D341Med (cell line): Measurements from ENCODE around the gene FOLR2.
A peak's percentile ranks its signal among the peaks of the same experiment; 100 is the strongest.

Source experiments
- DNase-seq: peaks from one replicate; pipeline ENCODE4 v3.0.0; 2012; ENCODE audit warnings: low spot score

Gene FOLR2

GRCh38 chr11:72229925-72230763 is 13.6 kb downstream of the FOLR2 start:
- peak; percentile 13 for DNase-seq

DNA sequence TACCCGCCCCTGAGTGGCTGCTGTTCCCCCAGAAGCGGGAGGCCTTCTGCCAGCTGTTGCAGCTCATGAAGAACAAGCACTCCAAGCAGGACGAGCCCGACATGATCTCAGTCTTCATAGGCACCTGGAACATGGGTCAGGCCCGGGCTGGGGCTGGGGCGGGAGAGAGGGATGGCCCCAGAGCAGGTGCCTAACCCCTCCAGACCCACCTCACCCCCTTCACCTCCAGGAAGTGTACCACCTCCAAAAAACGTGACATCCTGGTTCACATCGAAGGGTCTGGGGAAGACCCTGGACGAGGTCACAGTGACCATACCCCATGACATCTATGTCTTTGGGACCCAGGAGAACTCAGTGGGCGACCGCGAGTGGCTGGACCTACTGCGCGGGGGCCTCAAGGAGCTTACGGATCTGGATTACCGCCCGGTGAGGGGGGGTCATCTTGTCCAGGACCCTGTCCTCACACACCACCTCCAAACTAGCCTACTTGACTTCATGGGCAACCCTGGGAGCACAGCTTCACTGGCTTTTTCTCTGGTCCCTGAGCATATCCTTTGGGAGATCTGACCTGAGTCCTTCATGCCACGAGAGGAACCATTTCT is 14.3 kb downstream of the FOLR2 start:
- DNase-seq = peak; percentile 9

GRCh38 chr11:72231396-72232259 is 15.0 kb downstream of the FOLR2 start:
- DNase-seq = peak; percentile 6

DNA sequence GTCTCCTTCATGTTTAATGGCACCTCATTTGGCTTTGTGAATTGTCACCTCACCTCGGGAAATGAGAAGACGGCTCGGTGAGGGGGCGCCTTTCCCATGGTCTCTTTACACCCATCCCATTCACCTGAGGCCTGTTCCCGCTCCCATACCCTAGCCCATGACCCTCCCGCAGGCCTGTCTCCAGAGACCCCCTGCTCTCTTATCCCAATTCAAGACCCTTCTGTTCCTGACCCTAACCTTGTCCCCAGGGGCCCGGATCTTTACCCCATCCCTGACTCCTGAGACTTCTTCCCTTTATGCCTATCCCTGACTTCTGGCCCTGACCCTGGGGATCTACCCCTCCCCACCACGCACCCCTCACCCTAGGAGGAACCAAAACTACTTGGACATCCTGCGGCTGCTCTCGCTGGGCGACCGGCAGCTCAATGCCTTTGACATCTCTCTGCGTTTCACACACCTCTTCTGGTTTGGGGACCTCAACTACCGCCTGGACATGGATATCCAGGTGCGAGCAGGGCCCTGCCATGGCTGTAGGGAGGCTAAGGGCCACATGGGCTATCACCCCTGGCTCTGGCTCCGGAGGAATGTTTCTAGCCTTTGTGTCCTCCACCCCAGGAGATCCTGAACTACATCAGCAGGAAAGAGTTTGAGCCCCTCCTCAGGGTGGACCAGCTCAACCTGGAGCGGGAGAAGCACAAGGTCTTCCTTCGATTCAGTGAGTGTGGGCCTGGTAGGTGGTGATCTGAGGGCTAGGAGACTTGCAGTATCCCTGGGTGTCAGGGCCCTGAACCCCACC is 15.9 kb downstream of the FOLR2 start:
- peak; percentile 3 for DNase-seq

GRCh38 chr11:72233056-72233772 is 16.6 kb downstream of the FOLR2 start:
- peak; percentile 7 for DNase-seq

- DNase-seq = peak; percentile 12
Measured at GRCh38 chr11:72233773-72234513, 17.3 kb downstream of the FOLR2 start.

DNA sequence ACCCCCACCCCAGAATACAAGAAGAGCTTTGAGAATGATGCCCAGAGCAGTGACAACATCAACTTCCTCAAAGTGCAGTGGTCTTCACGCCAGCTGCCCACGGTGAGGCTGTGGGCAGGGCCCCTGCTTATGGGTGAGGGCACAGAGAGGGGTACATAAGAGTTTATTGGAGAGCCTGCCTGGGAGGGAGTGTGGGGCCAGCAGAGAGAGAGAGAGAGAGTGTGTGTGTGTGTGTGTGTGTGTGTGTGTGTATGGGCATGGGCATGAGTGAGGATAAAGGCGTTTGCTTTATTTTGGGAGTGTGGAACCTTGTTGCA is 17.9 kb downstream of the FOLR2 start:
- DNase-seq = no peak

DNA sequence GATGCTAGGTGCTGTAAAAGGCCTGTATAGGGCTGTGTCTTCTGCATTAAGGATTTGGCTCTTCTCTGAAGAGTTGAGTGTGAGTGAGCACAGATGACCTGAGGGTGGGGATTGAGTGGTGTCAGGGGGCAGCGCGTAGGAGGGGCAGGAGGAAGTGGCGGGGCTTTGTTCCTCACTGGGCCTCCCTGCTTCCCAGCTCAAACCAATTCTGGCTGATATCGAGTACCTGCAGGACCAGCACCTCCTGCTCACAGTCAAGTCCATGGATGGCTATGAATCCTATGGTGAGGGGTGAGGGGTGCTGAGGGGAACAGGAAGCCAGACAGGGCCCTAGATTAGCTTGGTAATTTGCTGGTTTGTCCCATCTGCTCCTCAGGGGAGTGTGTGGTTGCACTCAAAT is 18.3 kb downstream of the FOLR2 start:
- no peak for DNase-seq

GRCh38 chr11:72235351-72236057 is 18.9 kb downstream of the FOLR2 start:
- no peak for DNase-seq

- no peak for DNase-seq
Measured at GRCh38 chr11:72236083-72236697, 19.6 kb downstream of the FOLR2 start.

- DNase-seq = no peak
Measured at GRCh38 chr11:72236774-72237111, 20.1 kb downstream of the FOLR2 start.

DNA sequence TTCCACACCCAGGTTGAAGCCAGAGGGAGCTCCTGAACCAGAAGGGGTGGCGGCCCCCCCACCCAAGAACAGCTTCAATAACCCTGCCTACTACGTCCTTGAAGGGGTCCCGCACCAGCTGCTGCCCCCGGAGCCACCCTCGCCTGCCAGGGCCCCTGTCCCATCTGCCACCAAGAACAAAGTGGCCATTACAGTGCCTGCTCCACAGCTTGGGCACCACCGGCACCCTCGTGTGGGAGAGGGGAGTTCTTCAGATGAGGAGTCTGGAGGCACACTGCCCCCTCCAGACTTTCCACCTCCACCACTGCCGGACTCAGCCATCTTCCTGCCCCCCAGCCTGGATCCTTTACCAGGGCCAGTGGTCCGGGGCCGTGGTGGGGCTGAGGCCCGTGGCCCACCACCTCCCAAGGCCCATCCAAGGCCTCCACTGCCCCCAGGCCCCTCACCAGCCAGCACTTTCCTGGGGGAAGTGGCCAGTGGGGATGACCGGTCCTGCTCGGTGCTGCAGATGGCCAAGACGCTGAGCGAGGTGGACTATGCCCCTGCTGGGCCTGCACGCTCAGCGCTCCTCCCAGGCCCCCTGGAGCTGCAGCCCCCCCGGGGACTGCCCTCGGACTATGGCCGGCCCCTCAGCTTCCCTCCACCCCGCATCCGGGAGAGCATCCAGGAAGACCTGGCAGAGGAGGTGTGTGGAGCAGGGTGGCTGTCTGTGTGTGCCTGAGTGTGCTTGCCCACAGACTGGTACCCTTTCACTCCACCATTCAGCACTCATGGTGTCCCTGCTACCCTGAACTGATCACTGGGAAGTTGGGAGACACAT is 20.7 kb downstream of the FOLR2 start:
- DNase-seq = no peak

DNA sequence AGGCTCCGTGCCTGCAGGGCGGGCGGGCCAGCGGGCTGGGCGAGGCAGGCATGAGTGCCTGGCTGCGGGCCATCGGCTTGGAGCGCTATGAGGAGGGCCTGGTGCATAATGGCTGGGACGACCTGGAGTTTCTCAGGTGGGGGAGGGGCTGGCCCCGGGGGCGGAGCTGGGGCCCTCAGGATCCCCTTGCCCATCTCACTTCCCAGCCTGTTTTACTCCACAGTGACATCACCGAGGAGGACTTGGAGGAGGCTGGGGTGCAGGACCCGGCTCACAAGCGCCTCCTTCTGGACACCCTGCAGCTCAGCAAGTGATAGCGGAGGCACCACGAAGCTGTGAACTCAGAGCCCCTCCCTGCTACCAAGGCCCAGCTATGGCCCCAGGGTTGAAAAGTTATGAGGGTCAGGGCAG is 21.5 kb downstream of the FOLR2 start:
- peak; percentile 75 for DNase-seq

GRCh38 chr11:72238492-72239312 is 22.1 kb downstream of the FOLR2 start:
- no peak for DNase-seq

- DNase-seq = no peak
Measured at GRCh38 chr11:72239313-72239848, 22.8 kb downstream of the FOLR2 start.

DNA sequence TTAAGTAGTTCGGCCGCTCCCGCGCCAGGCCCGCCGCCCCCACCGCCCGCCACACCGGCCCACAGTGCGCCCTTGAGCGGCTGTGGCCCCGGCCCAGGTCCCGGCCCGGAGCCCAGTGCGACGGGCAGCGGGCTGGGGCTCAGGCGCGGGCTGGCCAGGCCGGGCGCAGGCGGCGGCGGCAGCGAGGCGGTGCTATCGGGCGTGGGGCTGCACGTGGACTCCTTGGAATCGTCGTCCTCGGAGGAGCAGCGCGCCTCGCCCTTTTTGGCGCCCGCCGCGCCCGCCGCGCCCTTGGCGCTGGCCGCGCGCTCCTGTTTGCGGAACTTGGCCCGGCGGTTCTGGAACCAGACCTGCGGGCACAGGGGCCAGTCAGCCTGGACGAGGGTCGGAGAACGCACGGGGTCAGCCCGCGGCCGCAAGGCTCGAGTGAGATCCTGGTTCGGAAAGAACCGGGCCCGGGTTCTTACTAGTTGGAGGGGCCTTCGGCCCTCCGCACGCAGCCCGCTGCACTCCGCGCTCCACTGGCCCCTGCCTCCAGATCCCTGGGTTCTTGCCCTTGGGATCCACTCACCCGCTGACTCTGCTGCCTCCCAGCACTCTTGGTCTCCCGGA is 23.4 kb downstream of the FOLR2 start:
- no peak for DNase-seq
